ENCODE data around the gene INO80C.

DNA sequence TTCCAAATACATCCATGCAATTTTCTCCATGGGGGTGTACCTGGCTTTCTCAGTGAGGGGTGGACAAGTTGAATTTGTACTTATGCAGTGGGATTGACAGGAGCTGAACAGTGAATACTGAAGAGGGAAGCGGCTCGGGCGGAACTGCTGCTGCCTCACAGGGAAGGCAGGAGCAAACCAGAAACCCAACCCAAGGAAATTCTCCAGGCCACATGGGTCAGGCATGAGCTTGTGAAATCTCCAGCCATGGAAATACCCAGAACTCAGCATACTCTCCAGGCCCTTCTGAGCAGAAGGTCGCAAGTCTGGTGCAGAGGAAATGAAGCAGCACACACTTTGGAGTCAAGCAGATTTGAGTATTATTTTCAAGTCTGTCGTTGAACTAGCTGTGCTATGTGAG lies 26.5 kb upstream of the INO80C start:
- TF ChIP-seq, protein P1, sequence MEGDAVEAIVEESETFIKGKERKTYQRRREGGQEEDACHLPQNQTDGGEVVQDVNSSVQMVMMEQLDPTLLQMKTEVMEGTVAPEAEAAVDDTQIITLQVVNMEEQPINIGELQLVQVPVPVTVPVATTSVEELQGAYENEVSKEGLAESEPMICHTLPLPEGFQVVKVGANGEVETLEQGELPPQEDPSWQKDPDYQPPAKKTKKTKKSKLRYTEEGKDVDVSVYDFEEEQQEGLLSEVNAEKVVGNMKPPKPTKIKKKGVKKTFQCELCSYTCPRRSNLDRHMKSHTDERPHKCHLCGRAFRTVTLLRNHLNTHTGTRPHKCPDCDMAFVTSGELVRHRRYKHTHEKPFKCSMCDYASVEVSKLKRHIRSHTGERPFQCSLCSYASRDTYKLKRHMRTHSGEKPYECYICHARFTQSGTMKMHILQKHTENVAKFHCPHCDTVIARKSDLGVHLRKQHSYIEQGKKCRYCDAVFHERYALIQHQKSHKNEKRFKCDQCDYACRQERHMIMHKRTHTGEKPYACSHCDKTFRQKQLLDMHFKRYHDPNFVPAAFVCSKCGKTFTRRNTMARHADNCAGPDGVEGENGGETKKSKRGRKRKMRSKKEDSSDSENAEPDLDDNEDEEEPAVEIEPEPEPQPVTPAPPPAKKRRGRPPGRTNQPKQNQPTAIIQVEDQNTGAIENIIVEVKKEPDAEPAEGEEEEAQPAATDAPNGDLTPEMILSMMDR (IDR thresholded peaks at IDR 0.05; ENCODE audit: low read depth, low read length) = no peak
- TF ChIP-seq EZH2phosphoT487 (IDR thresholded peaks at IDR 0.05; ENCODE audit: low read depth) = no peak
